GM13976 (cell line): ENCODE data around the gene KCNMB1.
A peak's percentile ranks its signal among the peaks of the same experiment; 100 is the strongest.

Source experiments
- DNase-seq: peaks from one replicate; pipeline ENCODE4 v3.0.0; 2012; ENCODE audit warnings: low spot score
- CTCF ChIP-seq: IDR thresholded peaks from 2 replicates; pipeline ENCODE4 v1.5.1; 2012; ENCODE audit warnings: borderline replicate concordance, mild to moderate bottlenecking; ENCODE audit not compliant: insufficient read depth; ENCODE audit errors: extremely low read depth, missing control alignments, control extremely low read depth
- in situ Hi-C: fragments of 300-500 bp; cut with MboI; formaldehyde crosslinking; loops from one replicate; pipeline ENCODE4 v1.12.0; 2022; ENCODE audit warnings: low sequenced_read_pairs, mixed read lengths, inconsistent platforms; ENCODE audit not compliant: unreplicated experiment

The KCNMB1 gene

GRCh38 chr5:170426149-170426767 lies 37.1 kb upstream of the KCNMB1 start:
- no peak for TF ChIP-seq CTCF
- in situ Hi-C loops, result no loop called here
- peak; percentile 63 for DNase-seq

GRCh38 chr5:170425731-170426130 lies 36.6 kb upstream of the KCNMB1 start:
- no peak for DNase-seq
- TF ChIP-seq CTCF, result no peak
- in situ Hi-C loops, result no loop called here

GRCh38 chr5:170424629-170425028 lies 35.5 kb upstream of the KCNMB1 start:
- no peak for TF ChIP-seq CTCF
- DNase-seq, result no peak
- in situ Hi-C loops, result no loop called here

- in situ Hi-C loops, result no loop called here
- DNase-seq, result no peak
- no peak for TF ChIP-seq CTCF
These were observed 34.5 kb upstream of the KCNMB1 start for GRCh38 chr5:170423692-170424091.

- no peak for TF ChIP-seq CTCF
- DNase-seq, result no peak
- in situ Hi-C loops, result no loop called here
These were observed 32.7 kb upstream of the KCNMB1 start for GRCh38 chr5:170421826-170422225.

GRCh38 chr5:170420806-170421412 lies 31.7 kb upstream of the KCNMB1 start:
- peak; percentile 58 for TF ChIP-seq CTCF
- peak; percentile 71 for DNase-seq
- in situ Hi-C loops, result no loop called here

- in situ Hi-C loops, result loop anchor here (10.0 kb wide), 1 partner anchor 195 kb away; no protein-coding TSS in a partner anchor
- no peak for TF ChIP-seq CTCF
These were observed 30.5 kb upstream of the KCNMB1 start for GRCh38 chr5:170419643-170420042.

More at GRCh38 chr5:170419643-170420042, 30.5 kb upstream of the KCNMB1 start:
- no peak for DNase-seq
